COLO668 (cell line): ENCODE measurements around the gene B3GNT9.

Experiments
- DNase-seq: peaks from one replicate; lab custom pipeline; 2025; ENCODE audit not compliant: unreplicated experiment; lab: John Stamatoyannopoulos, UW

Gene B3GNT9

DNA sequence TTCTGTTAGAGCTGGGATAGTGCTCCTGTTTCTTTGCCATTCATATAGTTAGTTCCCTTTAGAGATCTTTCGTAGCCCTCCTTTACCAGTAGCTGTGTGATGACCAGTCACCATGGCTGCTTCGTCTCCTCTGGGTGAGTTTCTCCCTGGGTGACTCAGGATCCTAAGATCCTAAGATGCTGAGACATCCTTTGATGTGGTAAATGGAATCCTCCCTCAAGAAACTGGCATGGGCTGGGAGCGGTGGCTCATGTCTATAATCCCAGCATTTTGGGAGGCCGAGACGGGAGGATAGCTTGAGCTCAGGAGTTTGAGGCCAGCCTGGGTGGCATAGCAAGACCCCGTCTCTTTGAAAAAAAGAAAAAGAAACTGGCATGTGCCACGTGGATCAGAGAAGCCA is 35.2 kb downstream of the B3GNT9 start:
- no peak for DNase-seq

DNA sequence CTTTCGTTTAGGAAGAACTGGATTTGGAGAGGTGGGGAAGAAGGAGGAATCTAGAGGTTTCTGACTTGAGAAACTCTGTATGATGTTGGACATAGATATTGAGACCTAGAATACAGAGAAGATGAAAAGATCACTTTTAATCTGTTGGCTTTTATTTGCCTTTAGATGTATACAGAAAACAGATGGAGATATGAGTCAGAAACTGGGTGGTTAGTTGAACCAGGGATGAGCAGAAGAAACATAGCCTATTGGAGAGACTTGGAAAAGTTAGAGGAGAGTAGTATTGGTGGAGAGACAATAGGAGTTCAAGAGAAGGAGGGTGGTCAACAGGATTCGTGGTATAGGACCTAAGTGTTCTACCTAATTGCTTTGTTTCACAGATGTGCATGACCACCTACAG is 36.0 kb downstream of the B3GNT9 start:
- DNase-seq = no peak

DNA sequence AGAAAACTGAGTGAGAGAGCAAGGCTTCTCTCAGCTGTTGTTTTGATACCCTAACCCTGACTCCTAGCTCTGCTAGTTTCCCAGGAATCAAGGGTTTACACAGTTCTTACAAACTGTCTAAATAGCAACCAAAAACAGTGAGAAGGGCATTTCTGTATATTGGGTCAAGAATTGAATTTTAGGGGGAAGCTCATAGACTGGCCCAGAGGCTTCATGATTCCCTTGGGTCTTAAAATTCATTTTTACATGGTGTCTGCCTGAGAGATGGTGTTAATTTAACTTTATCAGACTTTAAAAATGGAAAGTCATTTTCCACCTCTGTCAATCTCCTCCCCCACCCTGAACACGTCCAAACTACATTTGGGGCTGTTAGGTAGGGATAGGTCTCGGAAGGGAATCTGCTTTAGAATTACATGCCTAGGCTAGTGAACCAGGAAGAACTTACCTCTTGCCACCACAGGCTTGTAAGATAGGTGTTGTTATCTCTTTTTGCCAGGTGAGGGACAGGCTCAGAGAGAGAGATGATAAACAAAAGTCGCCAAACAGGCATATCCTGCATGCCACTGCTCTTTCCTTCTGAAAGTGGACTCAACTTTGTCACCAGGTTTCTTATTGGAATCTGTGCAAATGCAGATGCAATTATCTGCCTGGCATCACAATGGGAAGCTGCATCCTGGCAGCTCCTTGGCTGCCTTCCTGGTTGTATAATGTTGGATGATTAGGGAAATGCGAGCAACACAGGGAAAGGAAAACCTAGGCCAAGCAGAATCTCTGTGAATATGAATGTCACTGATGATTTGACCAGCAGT is 38.0 kb downstream of the B3GNT9 start:
- DNase-seq = no peak

DNA sequence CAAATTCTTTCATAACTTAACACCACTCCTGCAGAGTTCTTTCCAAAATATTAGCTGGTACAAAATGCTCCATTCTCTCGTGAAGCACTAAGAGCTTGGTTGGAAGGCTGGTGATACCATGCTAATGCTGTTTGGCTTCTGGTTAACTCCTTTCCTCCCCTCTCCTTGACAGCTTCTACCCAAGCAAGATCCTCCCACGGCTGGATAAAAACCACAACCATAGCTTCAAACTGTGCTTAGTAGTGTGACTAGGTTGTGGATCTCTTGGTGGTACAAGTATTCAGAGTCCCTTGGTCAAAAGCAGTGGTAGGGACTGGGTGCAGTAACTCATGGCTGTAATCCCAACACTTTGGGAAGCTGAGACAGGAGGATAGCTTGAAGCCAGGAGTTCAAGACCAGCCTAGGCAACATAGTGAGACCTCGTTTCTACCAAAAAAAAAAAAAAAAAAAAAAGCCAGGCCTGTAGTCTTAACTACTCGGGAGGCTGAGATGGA is 38.8 kb downstream of the B3GNT9 start:
- no peak for DNase-seq

DNA sequence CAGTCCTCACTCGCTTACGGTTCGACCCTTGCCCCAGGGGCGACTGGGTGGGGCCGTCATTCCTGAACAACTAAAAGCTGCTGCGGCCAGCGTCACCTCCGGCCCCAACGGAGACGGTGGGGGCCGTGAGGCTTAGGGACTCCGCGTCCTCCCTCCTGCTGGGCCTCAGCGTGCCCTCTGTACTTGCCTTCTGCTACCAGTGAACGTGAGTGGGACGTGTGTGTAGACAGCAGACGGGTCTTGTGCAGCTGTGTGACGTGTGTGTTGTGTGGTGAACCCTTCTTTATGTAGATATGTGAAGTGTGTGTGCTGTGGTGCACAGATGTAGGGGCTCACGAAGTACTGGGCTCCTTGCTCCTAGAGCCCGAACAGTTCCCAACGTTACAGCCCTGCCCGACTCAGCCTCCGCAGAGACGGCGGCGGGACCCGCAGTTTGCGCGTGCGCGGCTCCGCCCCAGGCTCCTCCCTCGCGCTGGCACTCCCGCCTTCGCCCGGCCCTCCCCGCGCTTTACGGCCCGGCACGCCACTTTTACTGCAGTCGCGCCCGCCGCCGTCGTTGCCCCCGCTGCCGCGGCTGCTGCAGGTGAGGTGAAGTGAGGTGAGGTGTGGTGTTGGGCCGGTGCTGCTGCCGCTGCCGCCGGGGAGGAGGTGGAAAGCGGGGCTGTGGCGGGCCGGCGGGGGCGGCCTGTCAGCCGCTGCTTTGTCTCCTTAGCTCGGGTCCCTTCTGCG is 41.2 kb downstream of the B3GNT9 start, which contains the start of gene PHAF1:
Gene PHAF1 (plus strand): TSS at position 535 of the 729 bp plus-strand sequence. CDS start 235 bp downstream, outside the sequence.
- peak; percentile 95 for DNase-seq

DNA sequence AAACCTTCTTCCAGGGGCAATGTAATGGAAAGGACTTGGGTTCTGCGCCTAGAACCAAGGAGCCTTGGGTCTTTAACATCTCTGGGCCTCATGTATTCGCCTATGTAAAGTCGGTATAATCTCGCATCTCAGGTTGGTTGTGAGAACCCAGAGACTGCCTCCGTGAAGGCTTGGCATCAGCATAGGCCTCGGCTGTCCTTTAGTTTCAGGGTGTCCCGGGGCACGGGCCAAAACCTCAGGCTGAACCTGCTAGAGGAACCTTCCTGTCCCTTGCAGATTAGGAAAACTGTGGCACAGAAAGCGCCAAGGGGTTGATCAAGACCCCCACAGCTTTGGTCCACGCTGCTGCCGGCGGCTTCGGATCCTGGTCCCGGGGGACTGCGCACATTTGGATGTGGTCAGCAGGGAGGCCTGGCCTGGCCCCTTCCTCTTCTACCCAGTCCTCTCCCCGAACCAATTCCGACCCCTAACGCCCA is 41.8 kb downstream of the B3GNT9 start:
- DNase-seq = no peak

DNA sequence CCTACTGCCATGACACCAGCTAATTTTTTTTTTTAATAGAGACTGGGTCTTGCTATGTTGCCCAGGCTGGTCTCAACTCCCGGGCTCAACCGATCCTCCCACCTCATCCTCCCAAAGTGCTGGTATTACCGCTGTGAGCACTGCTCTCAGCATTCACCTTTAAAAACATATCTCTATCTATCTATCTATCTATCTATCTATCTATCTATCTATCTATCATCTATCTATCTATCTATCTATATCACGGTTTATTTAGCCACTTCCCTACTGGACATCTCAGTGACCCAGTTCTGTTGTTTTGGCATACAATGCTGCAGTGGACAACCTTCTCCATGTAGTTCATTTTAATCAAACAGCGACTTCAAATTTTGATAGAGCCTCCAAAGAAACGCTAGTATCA is 42.3 kb downstream of the B3GNT9 start:
- DNase-seq = no peak

DNA sequence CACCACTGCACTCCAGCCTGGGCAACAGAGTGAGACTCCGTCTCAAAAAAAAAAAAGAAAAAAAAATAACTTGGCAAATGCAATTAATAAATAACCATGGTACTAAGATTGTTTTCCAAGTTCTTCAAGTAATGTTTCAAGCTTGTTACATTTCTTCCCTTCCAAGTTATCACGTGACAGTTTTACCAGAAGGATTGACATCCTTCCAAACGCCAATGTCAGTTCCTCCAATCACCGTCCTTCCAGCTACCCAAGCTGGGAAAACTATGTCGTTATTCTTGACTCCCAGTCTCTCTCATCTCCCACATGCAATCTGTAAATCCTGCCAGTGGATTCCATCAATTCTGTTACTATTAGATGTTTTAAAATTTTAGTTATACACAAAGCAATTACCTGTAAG is 44.9 kb downstream of the B3GNT9 start:
- DNase-seq = no peak

DNA sequence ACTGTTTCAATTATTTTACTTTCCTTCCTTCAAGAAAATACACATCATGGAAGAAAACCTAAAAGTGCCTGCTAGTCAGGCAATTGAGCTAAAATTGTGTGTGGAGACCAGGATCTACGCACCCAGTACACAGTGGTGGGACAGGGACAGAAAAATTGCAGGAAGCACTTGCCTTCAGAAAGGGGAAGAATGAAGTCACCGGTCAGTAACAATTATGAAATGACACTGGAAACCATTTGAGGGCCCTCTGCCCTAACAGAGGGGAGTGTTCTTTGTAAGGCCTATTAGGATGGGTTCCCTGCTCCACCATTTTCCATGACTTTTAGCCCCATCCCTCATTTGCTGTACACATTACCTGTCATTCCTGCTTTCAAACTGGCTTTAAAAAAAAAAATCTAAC is 45.6 kb downstream of the B3GNT9 start:
- DNase-seq = no peak

DNA sequence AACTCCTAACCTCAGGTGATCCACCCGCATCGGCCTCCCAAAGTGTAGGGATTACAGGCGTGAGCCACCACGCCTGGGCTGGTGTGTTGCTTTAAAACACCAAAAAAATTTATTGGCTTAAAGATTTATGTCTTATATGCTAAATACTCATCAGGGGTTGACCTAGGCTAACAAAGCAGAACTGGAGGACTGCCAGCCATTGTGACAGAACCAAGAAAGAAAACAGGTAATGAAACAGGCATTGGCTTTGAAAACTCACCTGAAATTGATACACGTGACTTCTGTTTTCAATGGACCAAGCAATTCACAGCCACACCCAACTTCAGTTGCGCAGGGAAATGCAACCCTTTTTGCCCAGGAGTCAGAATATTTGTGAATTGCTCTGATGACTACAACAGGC is 46.0 kb downstream of the B3GNT9 start:
- no peak for DNase-seq

DNA sequence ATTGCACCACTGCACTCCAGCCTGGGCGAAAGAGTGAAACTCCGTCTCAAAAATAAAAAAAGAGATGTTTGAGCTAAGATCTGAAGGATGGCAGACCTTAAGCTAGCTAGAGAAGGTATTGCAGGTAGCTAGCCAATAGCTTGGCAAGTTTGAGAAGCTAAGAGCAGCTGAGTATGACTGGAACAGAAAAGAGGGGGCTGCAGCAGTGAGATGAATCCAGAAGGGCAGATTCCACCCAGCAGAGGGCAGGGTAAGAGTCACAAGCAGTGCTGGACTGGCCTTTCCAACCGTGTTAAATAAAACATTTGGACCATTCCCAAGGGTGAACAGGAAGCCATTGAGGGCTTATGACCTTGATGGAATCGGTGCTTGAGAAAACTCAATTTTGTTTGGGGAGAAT is 46.7 kb downstream of the B3GNT9 start:
- DNase-seq = no peak

DNA sequence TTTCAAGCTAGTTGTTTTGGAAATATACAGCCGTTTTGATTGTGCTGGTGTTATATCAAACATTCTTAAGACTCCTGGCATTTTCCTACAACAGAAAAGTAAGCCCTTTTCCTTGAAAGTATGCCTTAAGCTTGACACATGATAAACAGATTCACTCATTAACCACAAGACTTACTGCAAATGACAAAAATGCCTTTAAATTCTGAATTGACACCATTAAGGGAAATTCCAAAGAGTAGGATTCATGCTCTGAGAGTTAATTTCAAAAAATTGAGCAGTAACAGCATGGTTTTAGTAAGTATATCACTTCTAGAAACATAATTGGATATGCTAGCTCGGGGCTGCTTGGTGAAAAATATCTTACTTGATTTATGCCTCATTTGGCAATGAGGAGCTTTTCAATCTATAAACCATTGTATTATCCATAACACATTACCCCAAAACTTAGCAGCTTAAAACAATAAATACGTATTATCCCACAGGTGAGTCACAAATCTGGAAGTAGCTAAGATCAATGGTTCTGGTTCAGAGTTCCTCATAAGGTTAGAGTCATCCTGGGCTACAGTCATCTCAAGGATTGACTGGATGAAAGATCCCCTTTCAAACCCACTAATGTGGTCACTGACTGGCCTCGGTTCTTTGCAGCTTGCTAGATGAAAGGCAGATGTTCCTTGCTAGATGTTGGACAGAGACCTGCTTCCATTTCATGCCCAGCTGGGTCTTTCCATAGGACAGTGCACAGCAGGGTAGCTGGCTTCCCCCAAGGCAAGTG is 49.3 kb downstream of the B3GNT9 start:
- no peak for DNase-seq

DNA sequence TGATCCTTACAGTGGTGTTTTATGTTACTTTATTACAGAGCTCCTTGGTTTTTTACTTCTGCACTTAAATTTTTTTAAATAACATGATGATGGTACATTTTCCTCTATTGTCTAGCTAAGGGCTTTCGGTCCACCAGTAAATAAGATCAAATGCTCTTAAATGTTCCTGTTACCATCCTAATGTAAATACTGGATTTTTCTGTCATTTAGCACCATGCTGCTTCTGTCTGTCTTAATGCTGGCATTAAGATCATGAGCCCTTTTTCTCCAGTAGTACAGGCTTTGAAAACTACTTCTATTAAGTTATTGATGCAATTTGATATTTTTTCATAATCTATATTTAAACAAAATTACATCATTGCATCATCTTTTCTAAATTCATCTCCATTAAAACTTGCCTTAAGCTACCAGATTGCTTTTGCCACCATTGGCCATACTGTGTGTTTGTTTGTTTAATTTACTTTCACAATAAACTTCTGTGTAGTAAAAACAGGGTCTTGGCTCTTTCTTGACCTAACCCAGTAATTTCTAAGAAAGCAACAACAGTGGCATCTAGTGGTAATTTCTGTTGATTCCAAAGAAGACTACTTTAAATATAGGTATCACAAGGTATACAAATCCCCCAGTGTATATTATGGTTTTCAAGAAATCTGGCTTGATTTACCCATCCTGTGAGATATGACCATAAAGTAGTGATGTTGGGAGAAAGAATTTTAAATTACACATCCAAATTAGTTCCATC is 50.1 kb downstream of the B3GNT9 start:
- DNase-seq = no peak

DNA sequence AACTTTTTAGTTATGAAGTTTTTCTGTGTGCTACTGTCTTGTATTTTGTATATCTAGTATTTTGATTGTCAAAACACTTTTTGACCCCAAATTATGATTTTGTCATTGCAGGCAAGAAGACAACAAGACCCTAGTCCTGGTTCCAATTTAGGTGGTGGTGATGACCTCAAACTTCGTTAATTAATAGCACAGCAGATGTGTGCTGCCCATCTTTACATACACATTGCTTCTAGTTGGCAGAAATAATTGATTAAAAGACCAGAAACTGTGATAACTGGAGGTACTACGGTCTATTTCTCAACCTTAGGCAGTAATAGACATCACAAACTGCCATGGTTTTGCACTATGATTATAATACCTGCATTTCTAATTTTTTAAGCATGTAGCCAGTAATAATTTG is 52.2 kb downstream of the B3GNT9 start:
- DNase-seq = no peak
